ENCODE data around the gene IL12RB2. TPM values are rescaled to one million over a fixed set of nuclear protein-coding genes. Genes with fewer than 3 reads are reported as not detected.

IL12RB2 gene
- total and polyA plus RNA-seq, 7 experiments from 2014 or later: 0.38 to 78.1 (median 0.88) TPM

GRCh38 chr1:67306547-67306946 lies 1.1 kb upstream of the IL12RB2 start:
- peak overlapping the region in 9 of 10 donors; percentile 76 to 95 (median 84) for H3K4me3 Mint-ChIP-seq
- Histone ChIP-seq H3K4me1 (ENCODE audit: control insufficient read depth in 2 of 2, insufficient read depth in 2 of 2, low read length in 2 of 2) (peaks cover 0 to 5% of the 10 kb centered on the region in 2 donors), H3K36me3 (ENCODE audit: control insufficient read depth in 2 of 3, insufficient read depth in 3 of 3, low read length in 3 of 3) (no peaks in the 10 kb centered on the region), H3K27me3 (ENCODE audit: control insufficient read depth in 2 of 2, insufficient read depth in 2 of 2, low read length in 2 of 2) (no peaks in the 10 kb centered on the region), H3K4me3 (ENCODE audit: low read length) (no peak overlapping the region), H3K27ac (ENCODE audit: low read depth, low read length) (no peak overlapping the region), H3K9me3 (ENCODE audit: control insufficient read depth in 2 of 3, low read length in 3 of 3) (no peaks in the 10 kb centered on the region)
- CTCF ChIA-PET: interaction anchor here (0.7 kb wide), 1 partner anchor 311 kb away, joined by 3 read pairs; no protein-coding TSS in a partner anchor
- peak overlapping the region in 1 of 9 donors; percentile 98 for H3K27ac Mint-ChIP-seq
- peaks cover 0 to 76% (median 9%) of the 10 kb centered on the region in 7 donors for H3K4me1 Mint-ChIP-seq
- ATAC-seq (no peak), DNase-seq (no peak)
- H3K36me3 Mint-ChIP-seq: peaks cover 0 to 17% (median 0%) of the 10 kb centered on the region in 5 donors
- H3K9me3 Mint-ChIP-seq: peaks cover 0 to 3% (median 0%) of the 10 kb centered on the region in 11 donors
- H3K27me3 Mint-ChIP-seq: peaks cover 0 to 26% (median 12%) of the 10 kb centered on the region in 5 donors
- intact Hi-C loops (cut with micrococcal nuclease): loop anchor here in 1 of 2 donors (2.0 to 10.0 kb wide), 4 partner anchors 124 to 972 kb away; partner anchors contain the start of genes SERBP1 and SLC35D1
- POLR2A ChIA-PET: no interaction called here

GRCh38 chr1:67308136-67308535 lies 463 bp downstream of the IL12RB2 start:
- ChIA-PET CTCF (no interaction called here), POLR2A (no interaction called here)
- H3K4me3 Mint-ChIP-seq: peak overlapping the region; percentile 74 to 99 (median 82)
- peaks cover 0 to 3% (median 0%) of the 10 kb centered on the region in 11 donors for H3K9me3 Mint-ChIP-seq
- peaks cover 0 to 29% (median 0%) of the 10 kb centered on the region in 5 donors for H3K36me3 Mint-ChIP-seq
- H3K4me1 Mint-ChIP-seq: peaks cover 0 to 78% (median 9%) of the 10 kb centered on the region in 7 donors
- ATAC-seq: no peak
- Histone ChIP-seq H3K4me1 (ENCODE audit: control insufficient read depth in 2 of 2, insufficient read depth in 2 of 2, low read length in 2 of 2) (peaks cover 0 to 5% of the 10 kb centered on the region in 2 donors), H3K27me3 (ENCODE audit: control insufficient read depth in 2 of 2, insufficient read depth in 2 of 2, low read length in 2 of 2) (no peaks in the 10 kb centered on the region), H3K9me3 (ENCODE audit: control insufficient read depth in 2 of 3, low read length in 3 of 3) (no peaks in the 10 kb centered on the region), H3K36me3 (ENCODE audit: control insufficient read depth in 2 of 3, insufficient read depth in 3 of 3, low read length in 3 of 3) (no peaks in the 10 kb centered on the region), H3K4me3 (ENCODE audit: low read length) (peak overlapping the region; percentile 10), H3K27ac (ENCODE audit: low read depth, low read length) (no peak overlapping the region)
- intact Hi-C loops (cut with micrococcal nuclease): loop anchor here in 1 of 2 donors (5.0 to 10.0 kb wide), 3 partner anchors 136 to 973 kb away; partner anchors contain the start of gene SLC35D1
- peak in 1 of 9 donors; percentile 44 for DNase-seq
- H3K27me3 Mint-ChIP-seq: peaks cover 0 to 22% (median 10%) of the 10 kb centered on the region in 5 donors
- H3K27ac Mint-ChIP-seq: peak overlapping the region in 2 of 9 donors; percentile 56 to 99

- H3K9me3 ChIP-seq (ENCODE audit: control insufficient read depth in 2 of 3, low read length in 3 of 3): no peaks in the 10 kb centered on the region
- H3K4me1 Mint-ChIP-seq: peaks cover 0 to 60% (median 7%) of the 10 kb centered on the region in 7 donors
- no peak overlapping the region for H3K4me3 ChIP-seq (ENCODE audit: low read length)
- intact Hi-C loops (cut with micrococcal nuclease): no loop called here
- DNase-seq: no peak
- ATAC-seq: no peak
- ChIA-PET CTCF (interaction anchor here (0.6 kb wide), 1 partner anchor 24 kb away, joined by 3 read pairs; no protein-coding TSS in a partner anchor), POLR2A (no interaction called here)
- peaks cover 0 to 47% (median 0%) of the 10 kb centered on the region in 5 donors for H3K36me3 Mint-ChIP-seq
- H3K4me3 Mint-ChIP-seq: peak overlapping the region in 1 of 10 donors; percentile 99
- H3K9me3 Mint-ChIP-seq: peaks cover 0 to 3% (median 0%) of the 10 kb centered on the region in 11 donors
- H3K36me3 ChIP-seq (ENCODE audit: control insufficient read depth in 2 of 3, insufficient read depth in 3 of 3, low read length in 3 of 3): no peaks in the 10 kb centered on the region
- H3K27me3 Mint-ChIP-seq: peaks cover 0 to 15% (median 8%) of the 10 kb centered on the region in 5 donors
- peak overlapping the region in 1 of 9 donors; percentile 92 for H3K27ac Mint-ChIP-seq
- no peaks in the 10 kb centered on the region for H3K27me3 ChIP-seq (ENCODE audit: control insufficient read depth in 2 of 2, insufficient read depth in 2 of 2, low read length in 2 of 2)
- H3K27ac ChIP-seq (ENCODE audit: low read depth, low read length): no peak overlapping the region
- peaks cover 0 to 5% of the 10 kb centered on the region in 2 donors for H3K4me1 ChIP-seq (ENCODE audit: control insufficient read depth in 2 of 2, insufficient read depth in 2 of 2, low read length in 2 of 2)
Observed at GRCh38 chr1:67312615-67313014, 4.9 kb downstream of the IL12RB2 start.

- Mint-ChIP-seq H3K27me3 (peaks cover 0 to 6% (median 0%) of the 10 kb centered on the region in 5 donors), H3K9me3 (peaks cover 0 to 2% (median 0%) of the 10 kb centered on the region in 11 donors), H3K4me3 (peak overlapping the region in 2 of 10 donors; percentile 8 to 84), H3K27ac (peak overlapping the region in 2 of 9 donors; percentile 19 to 92), H3K4me1 (peaks cover 0 to 53% (median 0%) of the 10 kb centered on the region in 7 donors), H3K36me3 (peaks cover 0 to 43% (median 0%) of the 10 kb centered on the region in 5 donors)
- DNase-seq (no peak), ATAC-seq (no peak)
- POLR2A ChIA-PET: interaction anchor here (0.6 kb wide), 1 partner anchor 22 kb away, joined by 3 read pairs; no protein-coding TSS in a partner anchor
- Histone ChIP-seq H3K27me3 (ENCODE audit: control insufficient read depth in 2 of 2, insufficient read depth in 2 of 2, low read length in 2 of 2) (no peaks in the 10 kb centered on the region), H3K36me3 (ENCODE audit: control insufficient read depth in 2 of 3, insufficient read depth in 3 of 3, low read length in 3 of 3) (no peaks in the 10 kb centered on the region), H3K27ac (ENCODE audit: low read depth, low read length) (no peak overlapping the region), H3K4me1 (ENCODE audit: control insufficient read depth in 2 of 2, insufficient read depth in 2 of 2, low read length in 2 of 2) (no peaks in the 10 kb centered on the region), H3K4me3 (ENCODE audit: low read length) (no peak overlapping the region), H3K9me3 (ENCODE audit: control insufficient read depth in 2 of 3, low read length in 3 of 3) (no peaks in the 10 kb centered on the region)
- intact Hi-C loops (cut with micrococcal nuclease): loop anchor here in 1 of 2 donors (1.0 to 2.0 kb wide), 5 partner anchors 10 to 117 kb away; partner anchors contain the start of gene SERBP1
- CTCF ChIA-PET: interaction anchor here (0.6 kb wide), 1 partner anchor 1879 kb away, joined by 4 read pairs; no protein-coding TSS in a partner anchor
Observed at GRCh38 chr1:67313934-67314671, 6.4 kb downstream of the IL12RB2 start.

GRCh38 chr1:67314696-67315095 lies 7.0 kb downstream of the IL12RB2 start:
- peak overlapping the region in 1 of 9 donors; percentile 92 for H3K27ac Mint-ChIP-seq
- POLR2A ChIA-PET: no interaction called here
- intact Hi-C loops (cut with micrococcal nuclease): loop anchor here in 1 of 2 donors (1.0 to 2.0 kb wide), 5 partner anchors 10 to 116 kb away; partner anchors contain the start of gene SERBP1
- Histone ChIP-seq H3K9me3 (ENCODE audit: control insufficient read depth in 2 of 3, low read length in 3 of 3) (no peaks in the 10 kb centered on the region), H3K27ac (ENCODE audit: low read depth, low read length) (no peak overlapping the region), H3K36me3 (ENCODE audit: control insufficient read depth in 2 of 3, insufficient read depth in 3 of 3, low read length in 3 of 3) (no peaks in the 10 kb centered on the region), H3K4me1 (ENCODE audit: control insufficient read depth in 2 of 2, insufficient read depth in 2 of 2, low read length in 2 of 2) (no peaks in the 10 kb centered on the region), H3K27me3 (ENCODE audit: control insufficient read depth in 2 of 2, insufficient read depth in 2 of 2, low read length in 2 of 2) (no peaks in the 10 kb centered on the region), H3K4me3 (ENCODE audit: low read length) (no peak overlapping the region)
- DNase-seq (no peak), ATAC-seq (peak; percentile 41)
- no peaks in the 10 kb centered on the region for H3K9me3 Mint-ChIP-seq
- peak overlapping the region in 4 of 10 donors; percentile 9 to 84 (median 34) for H3K4me3 Mint-ChIP-seq
- CTCF ChIA-PET: interaction anchor here (0.6 kb wide), 1 partner anchor 1880 kb away, joined by 4 read pairs; no protein-coding TSS in a partner anchor
- H3K27me3 Mint-ChIP-seq: peaks cover 0 to 2% (median 0%) of the 10 kb centered on the region in 5 donors
- H3K4me1 Mint-ChIP-seq: peaks cover 0 to 51% (median 0%) of the 10 kb centered on the region in 7 donors
- peaks cover 0 to 41% (median 0%) of the 10 kb centered on the region in 5 donors for H3K36me3 Mint-ChIP-seq

- Mint-ChIP-seq H3K27ac (peak overlapping the region in 1 of 9 donors; percentile 28), H3K27me3 (no peaks in the 10 kb centered on the region), H3K4me3 (no peak overlapping the region), H3K9me3 (no peaks in the 10 kb centered on the region), H3K4me1 (peaks cover 0 to 49% (median 0%) of the 10 kb centered on the region in 7 donors), H3K36me3 (peaks cover 0 to 43% (median 0%) of the 10 kb centered on the region in 5 donors)
- no peak overlapping the region for H3K4me3 ChIP-seq (ENCODE audit: low read length)
- H3K36me3 ChIP-seq (ENCODE audit: control insufficient read depth in 2 of 3, insufficient read depth in 3 of 3, low read length in 3 of 3): no peaks in the 10 kb centered on the region
- ChIA-PET CTCF (no interaction called here), POLR2A (interaction anchor here (0.8 kb wide), 1 partner anchor 17 kb away, joined by 4 read pairs; no protein-coding TSS in a partner anchor)
- no peaks in the 10 kb centered on the region for H3K27me3 ChIP-seq (ENCODE audit: control insufficient read depth in 2 of 2, insufficient read depth in 2 of 2, low read length in 2 of 2)
- H3K9me3 ChIP-seq (ENCODE audit: control insufficient read depth in 2 of 3, low read length in 3 of 3): no peaks in the 10 kb centered on the region
- no peak for DNase-seq
- intact Hi-C loops (cut with micrococcal nuclease): no loop called here
- no peak overlapping the region for H3K27ac ChIP-seq (ENCODE audit: low read depth, low read length)
- no peaks in the 10 kb centered on the region for H3K4me1 ChIP-seq (ENCODE audit: control insufficient read depth in 2 of 2, insufficient read depth in 2 of 2, low read length in 2 of 2)
- no peak for ATAC-seq
Observed at GRCh38 chr1:67316180-67316902, 8.7 kb downstream of the IL12RB2 start.

Data from naive thymus-derived CD4-positive, alpha-beta T cell (primary cell).